ENCODE measurements around the gene SLC2A5. TPM values are rescaled to one million over a fixed set of nuclear protein-coding genes. Genes with fewer than 3 reads are reported as not detected.

SLC2A5 gene
- total and polyA plus RNA-seq, 2 donors (not counting 3 experiments of a cell fraction or from before 2014, with no cell fraction given): not detected

GRCh38 chr1:9014475-9015375 lies 54.7 kb downstream of the SLC2A5 start:
- ChIA-PET POLR2A (no interaction called here), CTCF (interaction anchor here (0.7 to 3.7 kb wide), 4 partner anchors 9 to 87 kb away, joined by 3 to 45 read pairs (median 6); no protein-coding TSS in a partner anchor)
- H3K9me3 ChIP-seq (replicated peaks; ENCODE audit: control insufficient read depth, insufficient read depth, low read length): no peaks in the 10 kb centered on the region
- peaks cover 16% of the 10 kb centered on the region for H3K4me1 ChIP-seq (ENCODE audit: control insufficient read depth, extremely low read depth, insufficient read depth, low read length)
- H3K79me2 ChIP-seq (ENCODE audit: control insufficient read depth, insufficient read depth, low read length): no peaks in the 10 kb centered on the region
- no peak overlapping the region for H3K4me3 ChIP-seq (replicated peaks in 1 of 3; ENCODE audit: insufficient read depth in 1 of 3, low read depth in 1 of 3, low read length in 3 of 3)
- no peak overlapping the region for H2AFZ ChIP-seq (ENCODE audit: low read depth, low read length)
- TF ChIP-seq POLR2AphosphoS5 (IDR thresholded peaks at IDR 0.05; ENCODE audit: insufficient read depth, low read depth, low read length) (no peak), MYC (IDR thresholded peaks at IDR 0.05; ENCODE audit: low read depth, low read length) (no peak), JUN (IDR thresholded peaks at IDR 0.05; ENCODE audit: borderline replicate concordance, insufficient read depth, insufficient read length, low read depth) (no peak), FOS (IDR thresholded peaks at IDR 0.05; ENCODE audit: borderline replicate concordance, insufficient read depth, low read length) (no peak), POLR2A (IDR thresholded peaks at IDR 0.05; ENCODE audit: low read depth, low read length) (no peak), CTCF (IDR thresholded peaks at IDR 0.05; ENCODE audit: extremely low read depth in 1 of 2, insufficient read depth in 1 of 2, low read depth in 1 of 2, low read length in 2 of 2) (no peak), MAX (IDR thresholded peaks at IDR 0.05; ENCODE audit: insufficient read depth, insufficient read length) (no peak), GATA2 (IDR thresholded peaks at IDR 0.05; ENCODE audit: insufficient read depth, insufficient read length, low read depth, low read length) (no peak), EZH2 (IDR thresholded peaks at IDR 0.05; ENCODE audit: borderline replicate concordance, low read depth, low read length, severe bottlenecking) (no peak)
- BruUV-seq (replicated peaks): no TSS peak
- no peak overlapping the region for H3K9ac ChIP-seq (replicated peaks; ENCODE audit: extremely low read depth, insufficient read depth, low read length)
- dilution Hi-C loops (cut with MboI; ENCODE audit: extremely low pct_ligation_motif_present, low sequenced_read_pairs): no loop called here
- H4K20me1 ChIP-seq (replicated peaks; ENCODE audit: control insufficient read depth, extremely low read depth, insufficient read depth, low read length): no peaks in the 10 kb centered on the region
- H3K27me3 ChIP-seq (ENCODE audit: control insufficient read depth in 2 of 2, insufficient read depth in 2 of 2, low read length in 2 of 2): no peaks in the 10 kb centered on the region
- no peaks in the 10 kb centered on the region for H3K36me3 ChIP-seq (ENCODE audit: control insufficient read depth in 2 of 2, extremely low read depth in 1 of 2, insufficient read depth in 2 of 2, low read length in 2 of 2)
- no peak for FAIRE-seq
- no peaks in the 10 kb centered on the region for H3K9me1 ChIP-seq (replicated peaks; ENCODE audit: control insufficient read depth, extremely low read depth, insufficient read depth, low read length)
- DNase-seq (ENCODE audit: low read depth, low spot score): no peak
- intact Hi-C loops (cut with micrococcal nuclease): no loop called here
- H3K27ac ChIP-seq (ENCODE audit: insufficient read depth, low read depth, low read length): no peak overlapping the region
- H3K4me2 ChIP-seq (ENCODE audit: insufficient read depth, low read length): no peak overlapping the region

All from endothelial cell of umbilical vein (primary cell).